Activated CD4-positive, CD25-positive, alpha-beta regulatory T cell treated with anti-CD3 and anti-CD28 coated beads, Interleukin-2, amount 50 U/mL, for 24 hours (primary cell): ENCODE measurements around the gene NEU4.

Experiments used
- ATAC-seq, 2 donors: fragments of 150-1000 bp; cut with Tn5 transposase; one replicate each; pipeline ENCODE4 v1.10.0; 2021; ENCODE audit warnings: mild to moderate bottlenecking in 1 of 2, moderate library complexity in 1 of 2

NEU4 gene

DNA sequence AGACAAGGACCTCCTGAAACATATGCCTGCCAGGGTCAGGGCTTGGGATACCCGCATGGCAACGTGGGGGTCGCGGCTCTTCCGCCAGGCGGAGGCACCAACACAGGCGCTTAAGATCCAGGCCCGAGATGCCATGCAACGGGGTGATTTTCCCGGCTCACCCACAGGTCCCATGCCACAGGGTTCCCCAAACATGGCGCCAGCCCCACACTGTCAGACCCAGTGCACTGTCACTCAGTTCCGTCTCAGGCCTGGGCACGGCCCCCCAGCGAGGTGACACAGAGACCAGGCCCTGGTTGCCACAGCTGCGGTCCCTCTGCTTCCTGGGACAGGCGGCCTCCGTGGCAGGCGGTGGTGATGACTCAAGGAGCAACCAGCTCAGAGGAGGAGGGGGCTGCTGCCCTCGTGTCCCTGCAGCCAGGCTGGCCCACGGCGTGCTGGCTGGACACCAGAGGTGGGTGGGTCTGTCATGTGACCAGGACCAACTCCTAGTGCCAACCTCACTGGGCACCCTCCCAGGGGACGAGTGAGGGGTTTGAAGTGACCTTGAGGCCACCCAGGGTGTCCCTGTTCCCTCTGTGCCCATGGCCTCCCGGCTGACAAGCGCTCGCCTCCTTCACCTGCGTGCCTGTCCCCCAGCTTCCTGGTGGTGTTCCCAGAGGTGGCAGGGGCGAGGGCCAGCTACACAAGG, 44.8 kb downstream of the NEU4 start:
- no peak for ATAC-seq

DNA sequence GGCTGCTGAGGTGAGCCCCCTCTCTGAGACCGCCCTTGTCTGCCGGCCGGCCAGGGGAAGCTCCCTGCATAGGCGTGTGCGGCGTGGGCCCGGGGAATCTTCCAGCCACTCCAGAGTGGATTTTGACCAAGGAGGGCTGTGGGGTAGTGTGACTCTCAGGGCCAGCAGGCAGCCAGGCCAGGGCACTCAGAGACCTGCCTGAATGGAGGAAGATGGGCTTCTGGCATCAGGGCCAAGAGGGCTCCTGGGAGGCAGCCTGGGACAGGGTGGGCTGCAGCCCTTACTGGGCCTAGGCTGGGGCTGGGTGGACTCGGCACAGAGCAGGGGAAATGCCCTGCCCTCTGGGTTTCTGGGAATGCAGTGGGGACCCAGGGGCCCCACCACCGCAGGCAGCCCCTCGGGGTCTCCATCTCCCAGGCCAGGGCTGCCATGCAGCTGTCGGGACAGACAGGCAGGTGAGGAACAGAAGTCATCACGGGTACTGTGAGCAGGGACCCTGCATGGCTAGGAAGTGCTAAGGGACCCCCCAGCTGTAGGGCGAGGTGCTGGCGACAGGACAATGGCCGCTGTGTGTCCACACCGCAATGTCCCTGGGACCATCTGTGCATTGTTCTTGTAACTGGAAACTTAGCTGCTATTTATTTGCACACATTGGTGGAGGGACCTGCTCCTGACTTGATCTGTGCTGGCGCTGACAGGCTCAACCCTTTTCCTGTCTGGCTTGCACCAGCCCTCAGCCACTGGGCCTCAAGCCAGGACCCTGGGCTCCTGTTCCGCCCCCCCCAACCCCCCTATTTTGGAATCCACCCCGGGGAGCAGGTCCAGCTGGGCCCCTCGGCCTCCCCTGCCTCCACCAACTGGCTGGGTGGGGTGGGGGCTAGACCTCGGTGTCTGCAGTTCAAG, 45.6 kb downstream of the NEU4 start:
- ATAC-seq, result no peak

DNA sequence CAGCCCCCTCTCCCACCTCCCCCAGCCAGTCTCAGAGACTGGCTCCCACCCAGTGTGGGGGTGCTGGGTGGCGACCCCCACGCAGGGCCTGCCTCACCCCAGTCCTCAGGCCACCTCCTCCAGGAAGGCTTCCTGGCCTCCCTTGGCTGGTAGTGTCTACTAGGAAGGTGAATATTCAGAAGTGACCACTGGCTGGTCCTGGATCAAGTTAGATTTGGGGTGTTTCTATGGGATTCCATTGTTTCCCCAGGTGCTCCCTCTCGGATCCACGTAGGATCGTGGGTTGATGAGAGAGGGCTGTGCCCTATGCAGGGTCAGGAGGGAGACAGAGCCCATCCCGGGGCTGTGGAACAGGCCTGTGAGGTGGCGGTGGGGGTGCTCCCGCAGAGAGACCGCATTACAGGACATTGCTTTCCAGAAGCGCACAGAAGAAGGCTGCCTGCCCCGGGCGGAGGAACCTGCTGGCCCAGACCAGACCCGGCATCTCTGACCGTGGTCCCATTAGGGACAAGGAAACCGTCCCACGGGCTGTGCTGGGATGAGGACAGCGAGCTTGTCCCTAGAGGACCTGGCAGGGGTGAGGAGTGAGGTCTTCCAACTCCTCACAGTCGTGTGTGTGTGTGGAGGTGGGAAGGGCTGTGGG, 46.4 kb downstream of the NEU4 start:
- no peak for ATAC-seq

DNA sequence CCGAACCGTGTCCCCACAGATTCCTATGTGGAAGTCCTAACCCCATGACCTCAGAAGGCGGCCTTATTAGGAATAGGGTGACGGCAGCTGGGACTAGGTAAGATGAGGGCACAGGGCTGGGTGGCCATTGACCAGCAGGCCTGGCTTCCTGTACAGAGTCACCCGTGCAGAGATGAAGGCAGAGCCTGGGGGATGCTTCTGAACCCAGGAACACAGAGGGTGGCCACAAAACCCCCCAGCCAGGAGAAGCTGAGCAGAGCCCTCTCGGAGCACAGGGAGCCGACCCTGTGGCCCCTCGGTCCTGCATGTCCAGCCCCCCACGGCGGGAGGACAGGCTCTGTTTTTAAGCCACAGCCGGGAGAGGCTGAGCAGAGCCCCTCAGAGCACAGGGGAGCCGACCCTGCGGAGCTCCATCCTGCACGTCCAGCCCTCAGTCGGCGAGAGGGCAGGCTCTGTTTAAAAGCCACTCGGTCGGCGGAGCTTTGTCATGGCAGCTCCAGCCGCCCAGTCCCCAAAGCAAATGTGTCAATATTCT, 47.0 kb downstream of the NEU4 start:
- no peak for ATAC-seq

DNA sequence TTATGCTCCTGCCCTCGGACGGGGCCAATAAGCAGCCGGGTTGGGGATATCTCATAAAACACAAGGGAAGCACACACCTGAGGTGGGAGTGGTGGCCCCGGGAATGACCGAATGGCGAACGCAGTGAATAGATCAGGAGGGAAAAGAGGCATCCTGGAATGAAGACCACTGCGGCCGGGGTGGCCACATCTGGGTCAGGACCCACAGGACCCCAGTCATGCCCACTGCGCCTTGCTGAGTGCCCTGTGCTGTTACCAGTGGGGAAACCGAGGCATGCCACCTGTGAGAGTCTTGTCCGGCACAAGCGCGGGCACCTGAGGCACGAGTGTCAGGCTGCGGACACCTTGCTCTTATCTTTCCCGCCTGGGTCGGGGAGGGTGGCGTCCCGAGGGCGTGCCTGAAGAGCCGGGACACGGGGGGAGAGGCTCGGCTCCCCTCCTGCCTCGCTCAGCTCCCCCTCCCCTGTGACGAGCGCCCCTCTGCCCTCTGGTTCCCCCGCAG, 48.1 kb downstream of the NEU4 start:
- no peak for ATAC-seq

DNA sequence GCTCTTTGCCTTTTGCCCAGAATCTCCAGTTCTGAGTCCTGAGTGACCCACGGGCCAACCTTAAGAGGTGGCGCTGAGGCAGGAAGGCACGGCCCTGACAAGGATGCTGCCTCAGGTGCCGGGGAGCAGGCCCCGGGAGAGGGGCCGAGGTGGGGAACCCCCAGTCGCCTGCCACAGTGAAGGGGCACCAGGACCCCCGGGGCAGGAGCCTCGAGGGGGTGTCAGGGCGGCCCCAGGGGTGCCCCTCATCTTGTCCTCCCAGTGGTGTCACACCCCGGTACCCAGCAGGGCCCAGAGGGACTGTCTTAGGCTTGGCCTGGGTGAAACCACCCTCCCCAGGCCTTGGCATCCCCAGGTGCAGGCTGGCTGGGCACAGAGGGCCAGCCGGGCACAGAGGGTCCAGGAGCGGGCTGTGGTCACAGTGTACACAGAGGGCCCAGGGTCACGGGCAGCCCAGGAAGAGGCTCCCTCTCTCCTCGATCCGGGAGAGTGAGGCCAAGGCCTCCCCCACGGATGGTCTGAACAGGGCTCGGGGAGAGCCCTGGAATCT, 48.7 kb downstream of the NEU4 start:
- ATAC-seq, result no peak

DNA sequence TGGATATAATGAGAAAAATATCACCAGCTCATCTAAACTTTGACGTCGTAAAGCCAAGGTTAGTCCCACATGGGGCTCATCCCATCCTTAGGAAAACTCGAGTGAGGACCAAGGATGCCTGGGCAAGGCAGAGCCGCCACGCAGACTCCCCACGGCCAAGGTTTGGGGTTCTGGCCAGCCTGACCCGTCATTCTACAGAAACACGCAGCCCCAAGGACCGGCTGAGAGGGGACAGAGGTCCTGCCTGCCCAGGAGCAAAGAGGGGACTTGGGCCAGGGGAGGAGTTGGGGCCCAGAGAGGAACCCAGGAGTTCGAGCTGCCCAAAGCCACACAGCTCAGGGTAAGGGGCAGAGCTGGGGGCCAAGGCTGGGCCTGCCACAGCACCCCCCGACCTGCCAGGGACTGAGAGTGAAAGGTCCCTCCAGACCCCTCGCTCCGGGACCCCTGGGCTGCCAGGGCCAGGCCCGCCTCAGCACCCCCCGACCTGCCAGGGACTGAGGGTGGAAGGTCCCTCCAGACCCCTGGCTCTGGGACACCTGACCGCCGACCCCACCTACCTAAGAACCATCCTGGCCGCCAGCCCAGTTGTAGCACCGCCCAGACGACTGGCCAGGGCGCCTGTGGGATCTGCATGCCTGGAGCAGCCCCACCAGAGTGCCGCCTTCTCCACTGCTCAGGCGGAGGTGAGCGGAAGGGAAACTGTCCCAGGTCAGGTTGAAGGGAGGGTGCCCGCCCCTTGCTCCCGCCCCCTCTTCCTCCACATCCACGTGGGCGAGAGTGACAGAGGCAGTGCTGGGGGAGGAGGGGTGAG, 49.4 kb downstream of the NEU4 start, which contains the start of gene PDCD1:
Gene PDCD1, minus strand, starts transcription at position 689 of the 811 bp plus-strand sequence. Its CDS starts 56 bp downstream, at position 633.
- peak; percentile 55 to 62 for ATAC-seq

DNA sequence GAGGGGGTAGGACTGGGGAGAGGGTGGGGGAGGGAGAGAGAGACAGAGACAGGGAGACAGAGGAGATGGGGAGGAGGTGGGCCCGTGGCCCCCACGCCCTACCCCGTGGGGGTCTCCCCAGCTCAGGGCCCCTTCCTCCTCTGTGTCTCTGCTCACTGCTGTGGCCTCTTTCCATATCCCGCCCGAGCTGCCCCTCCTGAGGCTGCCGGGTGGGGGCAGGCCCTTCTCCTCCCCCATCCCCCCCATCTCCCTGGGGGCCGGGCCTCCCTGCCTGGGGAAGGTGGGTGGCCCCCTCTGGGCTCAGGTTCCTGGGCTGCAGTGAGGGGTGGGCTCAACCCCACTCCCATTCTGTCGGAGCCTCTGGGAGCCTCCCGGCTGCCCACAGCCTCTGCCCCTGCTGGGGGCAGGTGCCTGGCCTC, 50.0 kb downstream of the NEU4 start:
- ATAC-seq, result peak; percentile 2 to 11

DNA sequence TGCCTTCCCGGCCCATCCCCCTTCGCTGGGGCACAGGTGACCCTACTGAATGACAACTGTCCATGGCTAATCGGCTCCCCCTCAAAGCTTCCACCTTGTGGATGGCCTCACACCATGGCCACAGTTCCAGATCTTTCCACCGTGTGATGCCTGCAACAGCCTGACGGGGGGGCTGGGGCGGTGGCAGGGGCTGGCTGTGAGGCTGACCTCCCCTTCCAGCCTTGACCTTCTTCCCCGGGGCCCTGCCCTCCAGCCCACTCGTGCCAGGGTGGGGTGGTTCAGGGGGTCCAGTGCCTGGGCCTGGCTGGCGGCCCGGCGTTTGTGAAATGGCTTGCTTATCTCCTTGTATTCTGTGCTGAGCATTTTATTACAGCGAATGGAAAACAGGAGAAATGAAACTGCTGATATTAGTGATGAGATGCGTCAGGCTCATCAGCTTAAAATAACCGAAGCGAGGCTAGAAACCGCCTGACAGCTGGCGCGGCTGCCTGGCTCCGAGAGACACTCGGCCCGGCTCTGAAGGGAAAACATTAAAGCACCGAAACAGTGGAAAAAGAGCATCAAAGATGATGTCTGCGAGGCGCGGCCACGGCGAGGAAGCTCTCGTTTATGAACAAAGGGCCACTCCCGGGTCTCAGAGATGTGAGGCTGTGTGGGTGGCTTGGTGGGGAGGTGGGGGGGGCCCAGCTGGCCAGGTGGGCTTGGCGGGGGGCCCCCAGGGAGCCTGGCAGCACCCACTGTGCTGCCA, 50.6 kb downstream of the NEU4 start:
- peak; percentile 68 to 75 for ATAC-seq

DNA sequence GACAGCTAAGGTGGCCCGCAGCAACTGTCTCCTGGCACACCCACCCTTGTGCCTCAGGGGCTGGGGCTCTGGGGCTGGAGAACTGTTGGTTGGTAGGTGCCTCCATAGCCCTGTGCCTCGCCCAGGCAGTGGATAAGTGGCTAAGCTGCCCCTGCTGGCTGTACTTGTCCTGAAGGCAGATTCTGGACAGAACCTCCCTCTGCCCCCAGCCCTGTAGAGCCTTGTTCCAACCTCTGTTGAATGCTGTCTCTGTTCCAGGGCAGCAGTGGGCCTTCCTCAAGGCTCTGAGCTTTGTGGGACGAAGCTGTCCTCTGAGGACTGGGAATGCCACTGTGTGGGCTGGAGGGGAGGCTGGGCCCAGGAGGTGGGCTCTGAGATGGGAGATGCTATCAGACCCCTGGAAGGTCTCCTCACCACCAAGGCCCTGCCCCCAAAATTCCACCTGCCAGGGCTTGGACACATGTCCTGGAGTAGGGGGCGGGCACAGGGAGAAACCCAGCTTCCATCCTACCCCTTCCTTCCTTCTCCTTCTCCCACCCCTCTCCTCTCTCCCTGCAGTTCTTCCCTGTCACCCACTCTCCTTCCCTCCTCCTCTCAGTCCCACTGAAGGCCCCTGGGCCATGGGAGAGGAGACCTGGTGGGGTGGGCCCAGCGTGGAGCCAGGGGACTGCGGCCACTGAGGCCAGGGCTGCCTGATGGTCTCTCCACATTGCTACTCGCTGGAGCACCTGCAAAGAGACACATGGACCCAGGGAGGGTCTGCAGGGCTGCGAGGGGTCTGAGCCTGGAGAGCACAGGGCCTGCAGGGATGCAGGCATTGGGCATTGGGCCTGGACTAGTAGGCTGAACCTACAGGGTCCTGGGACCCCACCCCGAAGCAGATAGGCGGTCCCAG, 51.4 kb downstream of the NEU4 start:
- peak; percentile 6 to 25 for ATAC-seq

DNA sequence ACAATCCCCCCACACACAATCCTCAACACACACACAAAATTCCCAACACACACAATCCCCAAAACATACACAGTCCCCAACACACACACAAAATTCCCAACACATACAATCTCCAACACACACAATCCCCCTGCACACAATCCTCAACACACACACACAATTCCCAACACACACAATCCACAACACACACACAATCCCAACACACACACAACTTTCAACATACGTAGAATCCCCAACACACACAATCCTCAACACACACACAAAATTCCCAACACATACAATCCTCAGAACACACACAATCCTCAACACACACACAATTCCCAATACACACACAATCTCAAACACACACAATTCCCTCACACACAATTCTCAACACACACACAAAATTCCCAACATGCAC, 52.3 kb downstream of the NEU4 start:
- ATAC-seq, result no peak

DNA sequence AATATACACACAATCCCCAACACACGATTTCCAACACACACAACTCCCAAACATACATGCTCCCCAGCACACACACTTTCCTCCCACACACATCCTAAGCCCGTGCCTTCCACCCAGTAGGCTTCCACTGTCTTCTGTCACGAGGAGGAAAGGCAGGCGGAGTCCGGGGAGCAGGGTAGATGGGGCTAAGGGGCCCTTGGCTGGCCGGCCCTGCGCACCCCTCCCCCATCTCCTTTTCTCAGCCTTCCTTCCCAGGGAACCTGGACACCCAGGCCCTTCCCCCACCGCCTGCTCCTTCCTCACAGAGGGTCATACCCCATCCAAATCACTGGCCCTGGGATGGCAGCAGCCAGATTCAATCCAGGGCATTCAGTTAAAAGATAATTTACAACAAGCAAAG, 53.1 kb downstream of the NEU4 start:
- ATAC-seq, result no peak

DNA sequence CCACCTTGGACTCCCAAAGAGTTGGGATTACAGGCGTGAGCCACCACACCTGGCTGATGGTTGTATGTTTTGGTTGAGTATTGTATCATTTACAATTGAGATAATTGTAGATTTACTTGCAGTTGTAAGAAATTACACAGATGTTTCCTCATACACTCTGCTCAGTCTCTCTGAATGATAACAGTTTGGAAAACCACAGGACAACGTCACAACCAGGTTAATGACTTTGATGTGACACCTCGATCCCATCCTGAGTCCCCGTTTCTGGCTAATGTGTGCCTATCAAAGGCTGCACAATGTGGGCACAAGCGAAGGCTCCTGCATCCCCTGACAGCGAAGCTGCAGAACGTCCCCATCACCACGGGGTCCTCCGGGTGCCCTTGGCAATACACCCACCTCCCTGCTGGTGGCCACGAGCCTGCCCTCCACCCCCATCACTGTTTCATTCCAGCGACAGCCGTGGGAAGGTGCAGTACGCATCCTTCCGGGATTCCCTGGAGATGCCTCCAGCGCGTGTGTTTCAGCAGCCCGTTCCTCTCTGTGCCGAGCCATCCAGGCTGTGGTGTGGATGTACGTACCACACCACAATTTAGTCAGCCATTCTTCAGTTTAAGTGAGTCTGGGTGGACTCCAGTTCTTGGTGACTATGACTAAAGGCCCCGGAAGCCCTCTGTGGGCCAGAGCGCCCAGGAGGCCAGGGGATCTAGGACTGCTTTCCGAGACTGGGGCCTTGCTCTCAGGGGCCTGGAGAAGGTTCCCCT, 54.0 kb downstream of the NEU4 start:
- no peak for ATAC-seq

DNA sequence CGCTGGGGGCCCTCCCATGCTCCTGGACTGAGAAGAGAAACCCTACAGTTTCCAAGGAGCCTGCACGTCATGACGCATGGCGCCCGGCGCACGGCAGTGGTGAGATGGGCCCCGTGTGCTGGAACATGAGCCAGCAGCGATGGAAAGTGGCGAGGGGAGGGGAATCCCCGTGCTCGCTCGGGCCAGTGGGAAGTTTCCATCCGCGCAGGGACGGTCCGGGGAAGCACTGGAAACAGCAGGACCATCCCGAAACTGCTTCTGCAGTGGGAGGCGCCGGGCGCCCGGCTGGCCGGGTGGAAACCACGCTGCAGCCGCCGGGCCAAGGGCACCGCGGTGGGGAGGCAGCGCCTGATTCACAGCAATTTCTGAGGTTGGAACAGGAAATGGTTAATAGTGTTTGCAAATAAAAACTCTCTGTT, 54.6 kb downstream of the NEU4 start:
- peak; percentile 43 to 44 for ATAC-seq

DNA sequence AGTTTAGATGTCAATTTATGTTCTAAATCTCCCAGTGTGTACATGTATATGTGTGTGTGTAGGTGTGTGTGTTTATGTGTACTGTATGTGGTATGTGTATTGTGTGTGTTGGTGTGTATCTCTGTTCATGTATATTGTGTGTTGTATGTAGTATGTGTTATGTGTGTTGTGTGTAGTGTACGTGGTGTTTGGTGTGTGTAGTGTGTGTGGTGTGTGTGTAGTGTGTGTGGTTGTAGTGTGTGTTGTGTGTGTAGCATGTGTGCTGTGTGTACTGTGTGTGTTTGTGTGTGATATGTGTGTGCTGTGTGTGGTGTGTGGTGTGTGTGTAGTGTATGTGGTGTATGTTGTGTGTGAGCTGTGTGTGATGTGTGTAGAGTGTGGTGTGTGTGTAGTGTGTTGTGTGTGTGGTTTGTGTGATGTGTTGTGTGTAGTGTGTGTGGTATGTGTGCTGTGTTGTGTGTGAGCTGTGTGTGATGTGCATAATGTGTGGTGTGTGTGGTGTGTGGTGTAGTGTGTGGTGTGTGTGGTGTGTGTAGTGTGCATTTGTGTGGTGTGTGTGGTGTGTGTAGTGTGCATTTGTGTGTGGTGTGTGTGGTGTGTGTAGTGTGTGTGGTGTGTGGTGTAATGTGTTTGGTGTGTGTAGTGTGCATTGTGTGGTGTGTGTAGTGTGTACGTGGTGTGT, 55.3 kb downstream of the NEU4 start:
- no peak for ATAC-seq

DNA sequence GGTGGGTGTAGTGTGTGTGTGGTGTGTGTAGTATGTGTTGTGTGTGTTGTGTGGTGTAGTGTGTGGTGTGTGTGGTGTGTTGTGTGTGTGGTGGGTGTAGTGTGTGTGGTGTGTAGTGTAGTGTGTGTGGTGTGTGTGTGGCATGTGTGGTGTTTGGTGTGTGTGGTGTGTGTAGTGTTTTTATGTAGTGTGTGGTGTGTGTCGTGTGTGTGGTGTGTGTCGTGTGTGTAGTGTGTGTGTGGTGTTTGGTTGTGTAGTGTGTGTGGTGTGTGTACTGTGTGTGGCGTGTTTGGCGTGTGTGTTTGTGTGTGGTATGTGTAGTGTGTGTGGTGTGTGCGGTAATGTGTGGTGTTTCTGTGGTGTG, 55.8 kb downstream of the NEU4 start:
- ATAC-seq, result no peak

DNA sequence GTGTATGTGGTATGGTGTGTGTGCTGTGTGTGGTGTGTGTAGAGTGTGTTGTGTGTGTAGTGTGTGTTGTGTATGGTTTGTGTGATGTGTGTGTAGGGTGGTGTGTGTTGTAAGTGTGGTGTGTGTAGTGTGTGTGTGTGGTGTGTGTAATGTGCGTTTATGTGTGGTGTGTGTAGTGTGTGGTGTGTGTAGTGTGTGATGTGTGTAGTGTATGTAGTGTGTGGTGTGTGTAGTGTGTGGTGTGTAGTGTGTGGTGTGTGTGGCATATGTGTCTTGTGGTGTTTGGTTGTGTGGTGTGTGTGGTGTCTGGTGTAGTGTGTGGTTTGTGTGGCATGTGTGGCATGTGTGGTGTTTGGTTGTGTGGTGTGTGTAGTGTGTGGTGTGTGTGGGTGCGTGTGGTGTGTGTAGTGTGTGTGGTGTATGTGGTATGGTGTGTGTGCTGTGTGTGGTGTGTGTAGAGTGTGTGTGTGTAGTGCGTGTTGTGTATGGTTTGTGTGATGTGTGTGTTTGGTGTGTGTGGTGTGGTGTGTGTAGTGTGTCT, 56.5 kb downstream of the NEU4 start:
- no peak for ATAC-seq
